Neural crest cell (in vitro differentiated cells): Measurements from ENCODE around the gene BCL11B. TPM values are rescaled to one million over a fixed set of nuclear protein-coding genes. Genes with fewer than 3 reads are reported as not detected.

ENCODE experiments used
- DNase-seq: peaks from one replicate; pipeline ENCODE4 v3.0.0; 2021; ENCODE audit warnings: low read depth, mixed read lengths, low spot score
- H3K27ac Mint-ChIP-seq: one replicate; pipeline ENCODE4 v1.8.0; 2021; ENCODE audit warnings: mild to moderate bottlenecking, mixed read lengths; ENCODE audit not compliant: unreplicated experiment
- H3K27me3 Mint-ChIP-seq: 2 replicates; pipeline ENCODE4 v1.8.0; 2021; ENCODE audit warnings: low read depth, mild to moderate bottlenecking, mixed read lengths
- H3K36me3 Mint-ChIP-seq: 2 replicates; pipeline ENCODE4 v1.8.0; 2021; ENCODE audit warnings: low read depth, mild to moderate bottlenecking, mixed read lengths
- H3K4me1 Mint-ChIP-seq: 2 replicates; pipeline ENCODE4 v1.8.0; 2021; ENCODE audit warnings: mixed read lengths
- H3K4me3 Mint-ChIP-seq: one replicate; pipeline ENCODE4 v1.8.0; 2021; ENCODE audit warnings: mild to moderate bottlenecking, mixed read lengths
- H3K9me3 Mint-ChIP-seq: 2 replicates; pipeline ENCODE4 v1.8.0; 2021; ENCODE audit warnings: mixed read lengths
- CTCF ChIP-seq: fragments of 200-600 bp; sonication (generic); conservative IDR thresholded peaks from 2 replicates; pipeline ENCODE4 v1.5.0; 2021; ENCODE audit warnings: antibody characterized with exemption, mild to moderate bottlenecking
- total RNA-seq: library from RNA; stranded (reverse); gene quantifications from 2 replicates; pipeline ENCODE4 v1.2.1, GENCODE V29; 2021

Gene BCL11B
- total RNA-seq, 1 donor from 2014 or later: 0.28 TPM

DNA sequence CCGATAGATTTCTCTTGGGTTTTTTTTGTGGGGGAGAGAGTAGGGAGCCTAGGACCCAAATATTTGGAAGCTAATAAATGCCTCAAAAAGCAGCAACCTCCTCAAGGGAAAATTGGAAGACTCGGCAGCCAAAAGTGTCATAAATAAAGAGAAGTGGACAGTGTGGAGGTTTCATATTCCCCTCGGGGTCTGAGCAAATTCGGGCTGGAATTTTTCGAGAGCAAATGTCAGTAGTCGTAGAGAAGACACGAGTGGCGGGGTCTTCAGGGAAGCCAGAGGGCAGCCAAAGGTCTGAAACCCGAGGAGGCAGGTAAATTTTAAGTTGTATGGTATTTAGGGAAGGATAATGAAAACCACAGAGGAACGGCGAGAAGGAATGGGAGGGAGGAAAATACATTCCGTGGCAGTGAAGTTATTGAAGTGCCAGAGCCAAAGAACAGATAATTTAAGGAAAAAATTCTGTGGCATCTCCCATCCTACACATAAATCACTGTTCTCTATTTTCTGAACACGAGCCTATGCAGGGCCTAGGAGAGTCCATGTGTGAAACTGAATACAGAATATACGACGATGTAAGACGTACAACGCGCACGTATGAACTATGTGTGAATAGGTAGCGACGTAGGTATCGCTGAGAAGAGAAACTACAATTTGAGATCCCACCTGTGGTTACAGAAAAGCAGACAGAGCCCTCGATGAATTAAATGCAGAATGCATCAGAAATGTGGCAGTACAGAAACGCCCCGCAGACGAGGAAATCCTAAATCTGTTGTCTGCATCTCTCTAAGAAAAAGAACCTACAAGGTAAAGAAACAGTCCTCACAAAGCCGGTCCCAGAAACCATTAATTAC is 12.9 kb downstream of the BCL11B start:
- H3K4me3 Mint-ChIP-seq: no peak overlapping the region
- DNase-seq: no peak
- no peak overlapping the region for H3K27ac Mint-ChIP-seq
- no peaks in the 10 kb centered on the region for H3K36me3 Mint-ChIP-seq
- H3K27me3 Mint-ChIP-seq: peaks cover 83% of the 10 kb centered on the region
- no peak for TF ChIP-seq CTCF
- H3K4me1 Mint-ChIP-seq: peaks cover 11% of the 10 kb centered on the region
- no peaks in the 10 kb centered on the region for H3K9me3 Mint-ChIP-seq

DNA sequence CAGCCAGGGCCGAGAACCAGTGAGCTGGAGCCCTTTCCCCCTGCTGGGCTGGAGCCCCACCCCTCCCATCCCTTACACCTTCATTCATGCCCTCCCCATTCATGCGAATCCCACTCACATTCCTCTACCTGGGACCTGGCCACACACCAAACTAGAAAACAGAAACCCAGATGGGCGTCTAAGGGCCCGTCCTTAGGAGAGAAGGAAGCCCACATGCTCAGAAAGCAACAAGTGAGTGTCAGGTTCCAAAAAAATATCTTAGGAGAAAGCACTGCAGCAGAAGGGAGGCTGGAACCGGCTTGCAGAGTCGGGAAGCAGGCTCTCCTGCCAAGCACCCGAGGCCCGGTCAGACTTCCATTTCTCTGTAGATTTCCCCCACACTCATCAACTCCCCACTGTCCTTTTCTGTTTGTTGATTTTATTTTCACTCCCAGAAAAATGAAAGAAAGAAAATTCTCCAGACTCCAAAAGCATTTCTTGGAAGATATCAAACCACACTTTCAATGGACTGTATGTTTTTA is 13.6 kb downstream of the BCL11B start:
- no peak overlapping the region for H3K4me3 Mint-ChIP-seq

DNA sequence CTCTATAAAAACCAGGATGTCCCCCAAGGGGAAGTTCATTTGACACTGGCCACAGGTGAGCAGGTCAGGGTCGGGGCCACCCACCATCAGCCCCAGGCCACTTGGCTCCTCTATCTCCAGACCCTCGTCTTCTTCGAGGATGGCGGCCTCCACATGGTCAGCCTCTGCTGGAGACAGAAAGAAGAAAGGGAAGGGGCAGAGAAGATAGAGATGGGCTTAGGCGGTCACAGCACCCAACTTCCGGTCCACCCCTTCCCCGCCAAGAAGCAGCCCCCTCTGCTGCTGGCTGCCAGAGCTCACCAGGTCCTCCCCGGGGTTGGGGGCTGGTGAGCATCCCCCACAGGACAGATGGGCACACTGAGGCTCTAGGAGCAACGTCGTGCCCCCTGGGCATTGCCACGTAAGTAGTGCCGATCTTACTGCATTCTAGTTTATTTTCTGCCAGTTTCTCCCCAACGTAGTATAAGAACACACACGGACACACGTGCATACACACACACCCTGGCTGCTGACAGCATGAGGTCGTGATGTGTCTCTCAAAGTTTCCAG is 14.2 kb downstream of the BCL11B start:
- H3K36me3 Mint-ChIP-seq: no peaks in the 10 kb centered on the region
- H3K9me3 Mint-ChIP-seq: no peaks in the 10 kb centered on the region
- no peak for TF ChIP-seq CTCF
- no peak overlapping the region for H3K27ac Mint-ChIP-seq
- no peak for DNase-seq
- H3K4me3 Mint-ChIP-seq: no peak overlapping the region
- H3K4me1 Mint-ChIP-seq: peaks cover 11% of the 10 kb centered on the region
- peaks cover 80% of the 10 kb centered on the region for H3K27me3 Mint-ChIP-seq

More for the DNA sequence above, 13.6 kb downstream of the BCL11B start:
- no peaks in the 10 kb centered on the region for H3K36me3 Mint-ChIP-seq
- H3K9me3 Mint-ChIP-seq: no peaks in the 10 kb centered on the region
- H3K27ac Mint-ChIP-seq: no peak overlapping the region
- H3K27me3 Mint-ChIP-seq: peaks cover 82% of the 10 kb centered on the region
- no peak for TF ChIP-seq CTCF
- no peak for DNase-seq
- peaks cover 13% of the 10 kb centered on the region for H3K4me1 Mint-ChIP-seq

DNA sequence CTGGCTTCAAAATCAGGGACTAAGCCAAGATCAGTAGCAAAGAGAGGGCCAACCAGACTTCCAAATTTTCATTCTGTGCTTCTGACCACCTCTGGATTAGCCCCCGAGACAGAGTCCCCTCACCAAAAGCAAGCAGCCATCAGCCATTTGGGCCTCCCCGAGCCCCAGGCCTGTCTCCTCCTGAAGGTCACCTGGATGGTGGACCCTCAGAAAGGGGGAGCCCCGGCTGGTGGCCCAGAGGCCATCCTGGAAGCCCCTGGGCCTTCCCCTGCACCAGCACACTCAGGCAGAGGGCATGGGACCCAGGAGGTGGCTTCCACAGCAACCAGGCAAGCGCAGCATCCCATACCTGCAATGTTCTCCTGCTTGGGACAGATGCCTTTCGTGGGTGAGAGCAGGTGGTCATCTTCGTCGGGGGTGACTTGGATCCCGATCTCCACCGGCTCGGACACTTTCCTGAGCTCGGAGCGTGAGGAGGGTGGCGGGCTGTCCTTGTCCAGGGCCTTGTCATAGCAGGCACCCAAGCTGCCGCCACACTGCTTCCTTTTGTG is 14.8 kb downstream of the BCL11B start:
- Mint-ChIP-seq H3K4me3 (no peak overlapping the region), H3K36me3 (no peaks in the 10 kb centered on the region), H3K4me1 (peaks cover 5% of the 10 kb centered on the region), H3K9me3 (no peaks in the 10 kb centered on the region), H3K27ac (no peak overlapping the region), H3K27me3 (peaks cover 79% of the 10 kb centered on the region)
- DNase-seq: no peak
- no peak for TF ChIP-seq CTCF

DNA sequence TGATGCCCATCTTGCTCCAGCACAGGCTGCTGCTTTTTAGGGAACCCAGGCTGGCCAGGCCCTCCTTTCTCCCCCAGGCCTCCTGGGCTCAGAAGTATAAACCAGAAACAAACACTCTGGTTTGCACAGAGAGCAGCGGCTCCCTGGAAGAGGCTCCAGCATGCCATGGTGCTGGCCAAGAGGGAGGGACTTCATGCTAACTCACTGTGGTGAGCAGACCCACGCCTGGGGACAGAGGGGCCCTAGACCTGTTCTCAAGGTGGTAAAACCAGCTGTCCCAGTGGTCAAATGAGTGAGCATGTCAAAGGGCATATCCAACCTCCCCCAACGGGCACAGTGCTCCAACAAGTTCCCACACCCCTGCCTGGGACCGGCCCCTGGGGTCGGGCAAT is 15.5 kb downstream of the BCL11B start:
- no peak for DNase-seq
- no peak for TF ChIP-seq CTCF
- Mint-ChIP-seq H3K9me3 (no peaks in the 10 kb centered on the region), H3K36me3 (no peaks in the 10 kb centered on the region), H3K27me3 (peaks cover 72% of the 10 kb centered on the region), H3K4me1 (peaks cover 5% of the 10 kb centered on the region), H3K27ac (no peak overlapping the region), H3K4me3 (no peak overlapping the region)
